GM23338 (cell line): ENCODE measurements around the gene PPP2R2B. TPM values are rescaled to one million over a fixed set of nuclear protein-coding genes. Genes with fewer than 3 reads are reported as not detected.

ENCODE experiments used
- ATAC-seq: fragments of 200-7000 bp; cut with Tn5 transposase; 3 replicates; pipeline ENCODE4 v1.9.1; 2020
- DNase-seq: peaks from one replicate; pipeline ENCODE4 v3.0.0-alpha.2; 2015; ENCODE audit warnings: low spot score
- H2AFZ ChIP-seq: fragments of 200-600 bp; sonication (generic); 2 replicates; pipeline ENCODE4 v1.8.0; 2016; ENCODE audit warnings: antibody characterized with exemption, mild to moderate bottlenecking, moderate library complexity
- H3F3A ChIP-seq: fragments of 200-600 bp; sonication (generic); replicated peaks from 2 replicates; pipeline ENCODE4 v1.8.0; 2017; ENCODE audit warnings: antibody characterized with exemption, mixed run types, low read depth
- H3K27ac ChIP-seq: fragments of 200-600 bp; sonication (generic); 2 replicates; pipeline ENCODE4 v1.6.1; 2016; ENCODE audit warnings: low read depth
- H3K27me3 ChIP-seq: fragments of 200-600 bp; sonication (generic); 2 replicates; pipeline ENCODE4 v1.8.0; 2016; ENCODE audit warnings: mild to moderate bottlenecking, mixed run types, moderate library complexity; ENCODE audit not compliant: insufficient read depth
- H3K36me3 ChIP-seq: fragments of 200-600 bp; sonication (generic); 2 replicates; pipeline ENCODE4 v1.8.0; 2016; ENCODE audit warnings: mild to moderate bottlenecking; ENCODE audit not compliant: insufficient read depth
- H3K4me1 ChIP-seq: fragments of 200-600 bp; sonication (generic); 2 replicates; pipeline ENCODE4 v1.8.0; 2016; ENCODE audit warnings: mild to moderate bottlenecking, moderate library complexity; ENCODE audit not compliant: insufficient read depth
- H3K4me2 ChIP-seq: fragments of 200-600 bp; sonication (generic); 2 replicates; pipeline ENCODE4 v1.7.1; 2017; ENCODE audit warnings: mixed run types
- H3K4me3 ChIP-seq: fragments of 200-600 bp; sonication (generic); 2 replicates; pipeline ENCODE4 v1.6.1; 2016; ENCODE audit warnings: mixed run types
- H3K79me2 ChIP-seq: fragments of 200-600 bp; sonication (generic); replicated peaks from 2 replicates; pipeline ENCODE4 v1.8.0; 2017; ENCODE audit warnings: mild to moderate bottlenecking; ENCODE audit not compliant: insufficient read depth
- H3K9me2 ChIP-seq: fragments of 200-600 bp; sonication (generic); 2 replicates; pipeline ENCODE4 v1.8.0; 2017; ENCODE audit not compliant: insufficient read depth
- H4K20me1 ChIP-seq: fragments of 200-600 bp; sonication (generic); replicated peaks from 2 replicates; pipeline ENCODE4 v1.8.0; 2017; ENCODE audit warnings: mild to moderate bottlenecking; ENCODE audit not compliant: insufficient read depth
- H3K27ac Mint-ChIP-seq: 2 replicates; pipeline ENCODE4 v1.8.0; 2020; ENCODE audit warnings: inconsistent platforms, mild to moderate bottlenecking, moderate library complexity, mixed read lengths
- H3K27me3 Mint-ChIP-seq: 3 replicates; pipeline ENCODE4 v1.8.0; 2022; ENCODE audit warnings: low read depth, mild to moderate bottlenecking, moderate library complexity, mixed read lengths, inconsistent platforms; ENCODE audit not compliant: insufficient read depth, poor library complexity
- H3K36me3 Mint-ChIP-seq: 3 replicates; pipeline ENCODE4 v1.8.0; 2021; ENCODE audit warnings: low read depth, mild to moderate bottlenecking, inconsistent platforms, moderate library complexity, mixed read lengths
- H3K4me1 Mint-ChIP-seq: 3 replicates; pipeline ENCODE4 v1.8.0; 2020; ENCODE audit warnings: mild to moderate bottlenecking, inconsistent platforms, mixed read lengths
- H3K4me3 Mint-ChIP-seq: 3 replicates; pipeline ENCODE4 v1.8.0; 2021; ENCODE audit warnings: moderate library complexity, mild to moderate bottlenecking, inconsistent platforms, mixed read lengths
- H3K9me3 Mint-ChIP-seq: 3 replicates; pipeline ENCODE4 v1.8.0; 2020; ENCODE audit warnings: moderate library complexity, mild to moderate bottlenecking, inconsistent platforms, mixed read lengths
- CTCF ChIP-seq, 2 experiments: fragments of 200-600 bp in 1 of 2; sonication (generic) in 1 of 2; conservative IDR thresholded peaks; 2 replicates each; pipeline versions ENCODE4 v1.5.1 to v1.6.1; 2016 to 2017; ENCODE audit warnings: antibody characterized with exemption in 2 of 2, low read depth in 2 of 2, mild to moderate bottlenecking in 2 of 2, moderate library complexity in 1 of 2
- ETS1 ChIP-seq: IDR thresholded peaks from 2 replicates; pipeline ENCODE4 v1.6.1; 2016; ENCODE audit warnings: antibody characterized with exemption
- EZH2 ChIP-seq: fragments of 200-600 bp; sonication (generic); IDR thresholded peaks from one replicate; pipeline ENCODE4 v1.8.0; 2017; ENCODE audit warnings: antibody characterized with exemption, mild to moderate bottlenecking, low read depth; ENCODE audit not compliant: unreplicated experiment
- JUNB ChIP-seq: IDR thresholded peaks from one replicate; pipeline ENCODE4 v1.6.1; 2016; ENCODE audit warnings: antibody characterized with exemption; ENCODE audit not compliant: unreplicated experiment
- REST ChIP-seq: IDR thresholded peaks from one replicate; pipeline ENCODE4 v1.6.1; 2018; ENCODE audit warnings: antibody characterized with exemption; ENCODE audit not compliant: unreplicated experiment
- STAT1 ChIP-seq: IDR thresholded peaks from one replicate; pipeline ENCODE4 v1.6.1; 2016; ENCODE audit warnings: antibody characterized with exemption; ENCODE audit not compliant: unreplicated experiment
- ZNF114 ChIP-seq: fragments of 250-450 bp; sonication (Bioruptor Pico); IDR thresholded peaks from 2 replicates; pipeline ENCODE4 v1.5.0; 2020; ENCODE audit warnings: mild to moderate bottlenecking, moderate library complexity
- ZNF462 ChIP-seq: fragments of 250-450 bp; sonication (Bioruptor Pico); IDR thresholded peaks from 2 replicates; pipeline ENCODE4 v1.5.0; 2020; ENCODE audit warnings: mild to moderate bottlenecking, moderate library complexity
- polyA plus RNA-seq: library from polyadenylated mRNA; unstranded; fragments of >200 nt; fragmentation: Nextera tagmentation; extraction: Ambion mirVana; gene quantifications from 2 replicates; pipeline ENCODE4 v1.2.1, GENCODE V29; 2016
- total RNA-seq: library from RNA; depleted of rRNA; stranded (reverse); fragments of >200 nt; shearing (Covaris generic); gene quantifications from 2 replicates; pipeline ENCODE4 v1.2.3, GENCODE V29; 2014

Gene PPP2R2B
- total and polyA plus RNA-seq, 2 experiments from 2014 or later: 21.3 to 33.9 TPM

GRCh38 chr5:146888351-146888978, 9.9 kb upstream of the PPP2R2B start (continued):
- no peak for TF ChIP-seq ETS1
- no peak for TF ChIP-seq ZNF114
- TF ChIP-seq STAT1: no peak
- no peak for TF ChIP-seq CTCF (conservative IDR thresholded peaks at IDR 0.05; ENCODE audit: low read depth in 2 of 2)
- no peak for TF ChIP-seq JUNB

- no peak overlapping the region for H3K27ac ChIP-seq
- no peak overlapping the region for H3K4me3 Mint-ChIP-seq
- H3K4me2 ChIP-seq: no peak overlapping the region
- H3K36me3 ChIP-seq: no peaks in the 10 kb centered on the region
- H4K20me1 ChIP-seq: no peaks in the 10 kb centered on the region
- no peaks in the 10 kb centered on the region for H3F3A ChIP-seq
- no peaks in the 10 kb centered on the region for H3K36me3 Mint-ChIP-seq
- no peak for ATAC-seq
- no peak overlapping the region for H3K4me3 ChIP-seq
- H3K27me3 Mint-ChIP-seq: peaks cover 14% of the 10 kb centered on the region
- peaks cover 19% of the 10 kb centered on the region for H3K4me1 Mint-ChIP-seq
- H3K9me3 Mint-ChIP-seq: no peaks in the 10 kb centered on the region
- no peak overlapping the region for H3K27ac Mint-ChIP-seq
- no peak for DNase-seq
- peaks cover 17% of the 10 kb centered on the region for H3K27me3 ChIP-seq
- no peaks in the 10 kb centered on the region for H3K9me2 ChIP-seq
- no peak overlapping the region for H2AFZ ChIP-seq
- H3K4me1 ChIP-seq: peaks cover 17% of the 10 kb centered on the region
- no peaks in the 10 kb centered on the region for H3K79me2 ChIP-seq
- TF ChIP-seq CTCF (conservative IDR thresholded peaks at IDR 0.05; ENCODE audit: low read depth in 2 of 2): no peak
- no peak for TF ChIP-seq REST
- no peak for TF ChIP-seq ZNF462 (CRISPR knock-in tag)
- no peak for TF ChIP-seq EZH2
- no peak for TF ChIP-seq JUNB
- no peak for TF ChIP-seq STAT1
These were observed 5.6 kb upstream of the PPP2R2B start for GRCh38 chr5:146884066-146884626.
